Type B pancreatic cell (in vitro differentiated cells): Measurements from ENCODE around the gene CSNK1D. TPM values are rescaled to one million over a fixed set of nuclear protein-coding genes. Genes with fewer than 3 reads are reported as not detected.

Experiments used
- DNase-seq: peaks from one replicate; pipeline ENCODE4 v3.0.0; 2021; ENCODE audit warnings: mixed read lengths; ENCODE audit not compliant: unreplicated experiment; ENCODE audit errors: extremely low spot score
- H3K27ac Mint-ChIP-seq: 2 replicates; pipeline ENCODE4 v1.8.0; 2021; ENCODE audit warnings: mild to moderate bottlenecking, mixed read lengths
- H3K27me3 Mint-ChIP-seq: 2 replicates; pipeline ENCODE4 v1.8.0; 2021; ENCODE audit warnings: mixed read lengths
- H3K36me3 Mint-ChIP-seq: 2 replicates; pipeline ENCODE4 v1.8.0; 2021; ENCODE audit warnings: mixed read lengths
- H3K4me1 Mint-ChIP-seq: one replicate; pipeline ENCODE4 v1.8.0; 2021; ENCODE audit warnings: mixed read lengths; ENCODE audit not compliant: unreplicated experiment
- H3K4me3 Mint-ChIP-seq: 2 replicates; pipeline ENCODE4 v1.8.0; 2021; ENCODE audit warnings: mild to moderate bottlenecking, mixed read lengths
- H3K9me3 Mint-ChIP-seq: 2 replicates; pipeline ENCODE4 v1.8.0; 2021; ENCODE audit warnings: mixed read lengths
- total RNA-seq: library from RNA; stranded (reverse); gene quantifications from 2 replicates; pipeline ENCODE4 v1.2.1, GENCODE V29; 2021; ENCODE audit warnings: low replicate concordance
- TF ChIP-seq, protein P1 (sequence below): fragments of 200-600 bp; sonication (generic); conservative IDR thresholded peaks from 2 replicates; pipeline ENCODE4 v1.5.0; 2021; ENCODE audit warnings: antibody characterized with exemption, mild to moderate bottlenecking

Gene CSNK1D
- total RNA-seq, 1 donor from 2014 or later: 176 TPM

DNA sequence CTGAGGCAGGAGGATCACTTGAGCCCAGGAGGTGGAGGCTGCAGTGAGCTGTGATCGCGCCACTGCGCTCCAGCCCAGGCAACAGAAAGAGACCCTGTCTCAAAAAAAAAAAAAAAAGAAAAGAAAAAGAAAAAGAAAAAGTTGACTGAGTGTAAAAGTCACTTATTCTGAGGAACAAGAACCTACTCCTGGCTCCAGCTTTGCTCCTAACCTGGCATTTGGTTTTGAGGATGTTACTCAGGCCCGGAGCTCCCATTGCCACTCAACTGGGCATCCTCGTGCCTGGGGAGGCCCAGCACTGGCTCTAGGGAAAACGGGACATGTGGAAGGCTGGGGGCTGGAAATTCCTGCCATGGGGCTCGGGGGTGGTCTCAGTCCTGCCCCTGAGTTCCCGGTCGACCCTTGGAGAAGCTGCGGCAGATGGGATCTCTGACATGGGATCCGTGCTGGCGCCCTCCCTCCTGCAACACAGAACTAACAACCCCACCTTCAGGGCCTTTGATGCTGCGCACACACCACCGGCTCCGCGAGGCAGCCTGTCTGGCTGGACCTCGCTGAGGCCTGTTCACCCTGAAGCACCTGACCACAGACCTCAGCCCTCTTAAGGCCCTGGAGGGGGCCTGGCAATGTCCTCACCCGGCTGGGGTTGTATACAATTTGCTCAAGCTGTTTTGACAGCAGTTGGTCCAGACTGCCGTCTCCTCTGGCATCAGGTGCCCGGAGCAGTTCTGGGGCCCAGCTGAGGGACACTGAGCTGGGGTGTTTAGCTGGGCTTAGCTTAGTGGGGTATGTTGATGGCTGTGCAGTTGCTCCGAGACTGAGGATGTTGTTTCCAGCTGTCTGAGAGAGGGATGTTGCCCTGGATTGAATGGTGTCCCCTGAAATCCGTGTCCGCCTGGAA lies 31.6 kb upstream of the CSNK1D start:
- no peaks in the 10 kb centered on the region for H3K36me3 Mint-ChIP-seq
- TF ChIP-seq, protein P1, sequence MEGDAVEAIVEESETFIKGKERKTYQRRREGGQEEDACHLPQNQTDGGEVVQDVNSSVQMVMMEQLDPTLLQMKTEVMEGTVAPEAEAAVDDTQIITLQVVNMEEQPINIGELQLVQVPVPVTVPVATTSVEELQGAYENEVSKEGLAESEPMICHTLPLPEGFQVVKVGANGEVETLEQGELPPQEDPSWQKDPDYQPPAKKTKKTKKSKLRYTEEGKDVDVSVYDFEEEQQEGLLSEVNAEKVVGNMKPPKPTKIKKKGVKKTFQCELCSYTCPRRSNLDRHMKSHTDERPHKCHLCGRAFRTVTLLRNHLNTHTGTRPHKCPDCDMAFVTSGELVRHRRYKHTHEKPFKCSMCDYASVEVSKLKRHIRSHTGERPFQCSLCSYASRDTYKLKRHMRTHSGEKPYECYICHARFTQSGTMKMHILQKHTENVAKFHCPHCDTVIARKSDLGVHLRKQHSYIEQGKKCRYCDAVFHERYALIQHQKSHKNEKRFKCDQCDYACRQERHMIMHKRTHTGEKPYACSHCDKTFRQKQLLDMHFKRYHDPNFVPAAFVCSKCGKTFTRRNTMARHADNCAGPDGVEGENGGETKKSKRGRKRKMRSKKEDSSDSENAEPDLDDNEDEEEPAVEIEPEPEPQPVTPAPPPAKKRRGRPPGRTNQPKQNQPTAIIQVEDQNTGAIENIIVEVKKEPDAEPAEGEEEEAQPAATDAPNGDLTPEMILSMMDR: no peak
- no peaks in the 10 kb centered on the region for H3K9me3 Mint-ChIP-seq
- peaks cover under 1% of the 10 kb centered on the region for H3K4me1 Mint-ChIP-seq
- H3K27ac Mint-ChIP-seq: no peak overlapping the region
- H3K4me3 Mint-ChIP-seq: no peak overlapping the region
- peaks cover 4% of the 10 kb centered on the region for H3K27me3 Mint-ChIP-seq
- DNase-seq: no peak

DNA sequence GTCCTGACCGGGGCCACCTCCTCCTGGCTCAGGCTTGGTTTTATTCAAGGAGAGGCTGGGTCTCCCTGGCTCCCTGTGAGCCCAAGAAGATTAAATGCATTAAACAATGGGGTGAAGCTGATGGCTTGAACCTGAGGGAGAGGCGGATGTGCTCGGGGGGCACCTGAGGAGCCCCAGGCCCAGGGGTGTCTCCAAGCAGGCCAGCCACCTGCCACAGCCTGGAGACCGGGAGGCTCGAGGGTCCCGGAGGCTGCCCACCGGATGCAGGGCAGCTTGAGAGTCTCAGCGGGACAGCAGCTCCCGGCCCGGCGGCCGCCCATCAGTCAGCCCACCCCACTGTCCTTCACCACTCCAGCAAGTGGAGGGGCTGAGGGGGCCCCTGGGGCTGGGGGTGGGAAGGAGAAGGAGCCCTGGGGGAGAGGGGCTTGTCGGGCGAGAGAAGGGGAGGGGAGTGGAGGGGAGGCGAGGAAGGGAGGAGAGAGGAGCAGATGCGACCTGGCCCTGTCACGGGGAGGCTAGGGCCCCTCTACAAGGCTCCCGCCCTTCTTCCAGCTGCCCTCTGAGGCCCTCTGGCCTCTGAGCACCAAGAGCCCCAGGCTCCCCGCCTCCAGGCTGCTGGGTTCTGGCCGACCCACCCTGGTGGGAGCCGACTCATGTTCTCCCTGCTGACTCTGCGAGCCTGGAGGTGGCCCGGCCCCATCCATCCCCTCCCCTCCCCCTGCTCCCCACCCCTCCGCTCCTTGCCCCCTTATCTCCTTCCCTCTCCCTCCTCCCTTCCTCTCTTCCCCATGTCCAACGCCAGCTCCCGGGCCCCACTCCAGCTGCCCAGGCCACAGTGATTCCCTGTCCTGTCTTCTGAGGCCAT lies 30.7 kb upstream of the CSNK1D start:
- peaks cover 4% of the 10 kb centered on the region for H3K4me1 Mint-ChIP-seq
- no peaks in the 10 kb centered on the region for H3K36me3 Mint-ChIP-seq
- H3K9me3 Mint-ChIP-seq: no peaks in the 10 kb centered on the region
- DNase-seq: no peak
- TF ChIP-seq, protein P1: no peak
- no peak overlapping the region for H3K27ac Mint-ChIP-seq
- H3K4me3 Mint-ChIP-seq: no peak overlapping the region
- H3K27me3 Mint-ChIP-seq: peaks cover 3% of the 10 kb centered on the region

DNA sequence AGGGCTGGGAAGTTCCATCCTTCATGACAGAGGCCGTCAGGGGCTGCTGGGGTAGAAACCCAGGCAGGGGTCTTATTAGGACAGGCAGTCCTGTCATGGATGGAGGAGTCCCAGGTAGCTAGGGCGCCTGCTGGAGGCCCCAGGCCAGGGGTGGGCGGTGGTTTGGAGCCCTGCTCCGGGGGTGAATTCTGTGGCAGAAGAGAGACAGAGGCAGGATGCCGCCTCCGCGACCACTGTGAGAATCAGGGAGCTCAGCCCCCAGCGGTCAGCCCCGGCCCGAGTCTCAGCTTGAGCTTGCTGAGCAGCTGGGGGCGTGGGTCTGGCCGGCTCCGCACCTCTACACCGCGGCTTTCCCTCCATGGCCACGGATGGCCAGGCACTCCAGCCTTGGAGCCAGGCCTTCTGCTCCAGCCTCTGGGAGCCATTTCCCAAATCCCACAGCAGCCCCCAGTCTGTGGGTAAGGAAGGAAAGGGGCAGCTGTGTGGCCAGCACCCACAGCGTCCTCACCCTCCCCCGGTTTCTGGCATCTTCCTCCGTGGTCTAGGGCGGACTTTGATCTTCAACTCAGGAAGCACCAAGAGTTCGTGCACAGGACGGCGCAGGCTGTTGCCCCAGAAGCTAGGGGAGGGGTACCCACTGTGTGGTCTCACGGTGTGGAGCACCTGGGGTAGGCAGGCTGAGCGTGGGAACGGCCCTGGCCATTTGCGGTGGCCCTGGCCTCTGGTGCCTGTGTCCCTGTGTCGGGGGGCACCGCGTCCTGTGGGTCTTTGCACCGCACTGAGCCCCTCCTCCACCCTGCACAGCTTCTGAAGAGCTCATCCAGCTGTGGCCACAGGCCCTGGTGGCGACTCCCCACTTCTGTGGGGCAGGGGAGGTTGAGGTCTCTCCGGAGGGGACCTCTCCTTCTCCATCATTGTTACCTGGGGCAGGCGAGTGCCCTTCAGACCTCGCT lies 29.8 kb upstream of the CSNK1D start:
- Mint-ChIP-seq H3K36me3 (no peaks in the 10 kb centered on the region), H3K27ac (no peak overlapping the region), H3K27me3 (no peaks in the 10 kb centered on the region), H3K4me3 (no peak overlapping the region), H3K9me3 (no peaks in the 10 kb centered on the region), H3K4me1 (peaks cover 4% of the 10 kb centered on the region)
- TF ChIP-seq, protein P1: no peak
- DNase-seq: no peak

DNA sequence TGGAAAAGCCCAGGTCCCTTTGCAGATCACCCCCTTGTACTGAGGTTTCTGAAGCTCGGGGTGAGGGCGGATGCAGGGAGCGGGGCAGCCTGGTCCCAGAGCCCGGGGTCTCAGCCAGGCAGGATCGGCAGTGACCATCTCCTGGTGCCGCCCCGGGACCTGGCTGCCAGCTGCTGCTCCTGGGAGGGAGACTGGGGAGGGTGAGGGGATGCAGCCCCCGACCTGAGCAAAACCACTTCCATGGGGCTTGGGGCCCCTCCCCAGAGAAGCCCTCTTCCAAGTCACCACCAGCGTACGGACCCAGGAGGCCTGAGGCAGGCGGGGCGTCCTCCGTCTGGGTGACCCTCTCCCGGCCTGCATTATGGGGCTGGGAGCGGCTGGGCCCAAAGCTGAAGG lies 29.1 kb upstream of the CSNK1D start:
- Mint-ChIP-seq H3K36me3 (no peaks in the 10 kb centered on the region), H3K27me3 (no peaks in the 10 kb centered on the region), H3K4me1 (peaks cover 4% of the 10 kb centered on the region), H3K4me3 (no peak overlapping the region), H3K27ac (no peak overlapping the region), H3K9me3 (no peaks in the 10 kb centered on the region)
- no peak for DNase-seq
- TF ChIP-seq, protein P1: no peak

DNA sequence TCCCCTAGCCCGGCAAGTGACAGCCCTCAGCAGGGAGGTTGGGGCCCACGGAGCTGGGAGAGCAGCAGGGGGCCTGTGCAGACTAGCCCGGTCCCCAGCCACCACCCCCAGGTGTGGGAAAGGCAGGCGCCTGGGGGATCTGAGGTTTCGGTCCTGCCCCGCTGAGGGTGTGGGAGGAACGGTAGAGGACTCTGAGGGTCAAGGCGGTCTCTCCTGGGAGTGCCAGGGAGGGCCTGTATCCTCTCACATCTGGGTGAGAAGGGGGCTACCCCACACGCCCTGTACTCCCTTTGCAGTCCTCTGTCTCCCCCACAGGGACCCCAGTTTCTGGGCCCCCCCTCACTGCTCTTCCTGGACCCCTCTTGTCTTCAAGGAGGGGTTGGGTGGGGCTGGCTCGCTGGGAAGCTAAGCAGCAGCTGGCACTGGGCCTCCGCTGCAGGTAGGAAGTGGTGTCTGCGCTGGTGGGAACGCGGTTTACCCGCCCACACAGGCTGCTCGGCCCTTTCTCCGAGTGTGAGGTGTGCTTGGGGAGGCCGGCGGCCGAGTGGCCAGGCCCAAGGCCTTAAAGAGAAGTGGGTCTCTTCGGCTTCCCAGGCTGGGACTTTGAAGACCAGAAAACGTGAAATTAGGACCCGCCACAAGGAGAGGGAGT lies 28.5 kb upstream of the CSNK1D start:
- no peak overlapping the region for H3K4me3 Mint-ChIP-seq
- DNase-seq: no peak
- TF ChIP-seq, protein P1: no peak
- H3K4me1 Mint-ChIP-seq: peaks cover 4% of the 10 kb centered on the region
- H3K27me3 Mint-ChIP-seq: no peaks in the 10 kb centered on the region
- H3K27ac Mint-ChIP-seq: no peak overlapping the region
- no peaks in the 10 kb centered on the region for H3K36me3 Mint-ChIP-seq
- H3K9me3 Mint-ChIP-seq: no peaks in the 10 kb centered on the region
